Activated CD8-positive, alpha-beta memory T cell treated with anti-CD3 and anti-CD28 coated beads for 4 hours (primary cell): Measurements from ENCODE around the gene NUDT19.
A peak's percentile ranks its signal among the peaks of the same experiment; 100 is the strongest.
"Not testable (repeated sequence)": the region's sequence is repeated elsewhere in the genome, so short reads cannot be mapped to it uniquely, and the experiment has no call there.

ENCODE experiments used
- DNase-seq, 2 donors: peaks; one replicate each; pipeline ENCODE4 v3.0.0-alpha.2; 2020; ENCODE audit warnings: low read depth in 2 of 2

The NUDT19 gene

GRCh38 chr19:32675720-32676185 is 15.9 kb upstream of the NUDT19 start, which contains the start of gene RGS9BP:
TSS of gene RGS9BP (plus strand) at chr19:32675848. CDS start at chr19:32676264, 416 bp downstream.
- peak in 1 of 2 donors; percentile 38 for DNase-seq

GRCh38 chr19:32676186-32676894 is 15.3 kb upstream of the NUDT19 start:
- no peak for DNase-seq

DNA sequence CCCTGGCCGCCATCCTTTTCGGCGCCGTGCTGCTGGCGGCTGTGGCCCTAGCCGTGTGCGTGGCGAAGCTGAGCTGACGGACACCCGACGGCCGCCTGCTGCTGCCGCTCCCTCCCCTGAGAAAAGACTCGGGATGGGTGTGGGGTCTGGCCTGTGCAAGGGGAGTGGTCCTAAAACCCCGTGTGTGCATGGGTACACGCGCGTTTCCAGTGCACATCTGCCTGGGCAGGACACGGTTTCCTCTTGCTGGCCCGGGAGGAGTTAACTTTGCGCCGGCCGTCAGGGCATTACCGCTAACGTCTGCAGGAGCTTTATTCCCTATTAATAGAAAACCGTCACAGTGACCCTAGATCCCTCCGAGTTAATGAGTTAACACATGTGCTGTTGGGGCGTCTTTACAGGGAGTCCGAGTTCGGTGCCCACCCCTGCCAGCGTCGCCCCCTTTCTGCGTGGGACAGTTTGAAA is 14.7 kb upstream of the NUDT19 start:
- DNase-seq, result no peak

DNA sequence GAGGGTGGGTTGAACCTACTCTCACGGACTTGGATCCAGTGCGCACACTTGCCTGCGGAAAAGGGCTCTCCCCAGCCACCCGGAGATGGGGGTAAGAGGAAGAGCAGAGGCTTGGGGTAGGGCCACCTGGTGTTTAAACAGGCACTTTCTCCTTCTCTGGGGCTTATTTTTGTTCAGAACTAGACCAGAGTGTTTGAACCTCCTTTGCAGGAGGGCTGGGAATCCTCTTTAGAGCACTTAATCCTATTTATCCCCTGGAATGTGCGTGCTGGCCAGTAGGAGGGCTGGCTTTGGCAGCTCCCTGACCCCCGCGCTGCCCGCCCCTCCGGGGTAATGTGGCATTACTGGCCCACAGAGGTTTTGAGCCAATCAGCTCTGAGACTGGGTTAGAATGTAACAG is 14.0 kb upstream of the NUDT19 start:
- DNase-seq, result no peak

DNA sequence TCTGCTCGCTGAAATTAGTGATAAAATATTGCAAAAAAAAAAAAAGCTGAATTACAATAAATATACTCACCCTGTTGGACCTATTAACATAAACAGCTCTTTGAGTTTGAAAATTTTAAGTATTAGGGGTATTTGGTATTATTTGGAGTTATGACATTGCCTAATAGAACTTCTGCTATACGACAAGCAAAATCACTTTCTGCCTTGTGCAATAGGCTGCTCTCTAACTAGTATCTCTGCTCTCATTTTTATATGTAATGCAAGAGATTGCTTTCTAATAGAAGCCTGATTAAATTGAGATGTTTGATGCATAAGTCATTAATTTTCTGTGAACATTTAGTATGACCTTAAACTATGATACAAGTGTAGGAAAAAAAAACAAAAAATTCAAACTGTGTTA is 10.6 kb upstream of the NUDT19 start:
- no peak for DNase-seq

- no peak for DNase-seq
These were observed 9.3 kb upstream of the NUDT19 start for GRCh38 chr19:32682317-32682716.

GRCh38 chr19:32686847-32687475 is 4.7 kb upstream of the NUDT19 start:
- DNase-seq, result no peak

DNA sequence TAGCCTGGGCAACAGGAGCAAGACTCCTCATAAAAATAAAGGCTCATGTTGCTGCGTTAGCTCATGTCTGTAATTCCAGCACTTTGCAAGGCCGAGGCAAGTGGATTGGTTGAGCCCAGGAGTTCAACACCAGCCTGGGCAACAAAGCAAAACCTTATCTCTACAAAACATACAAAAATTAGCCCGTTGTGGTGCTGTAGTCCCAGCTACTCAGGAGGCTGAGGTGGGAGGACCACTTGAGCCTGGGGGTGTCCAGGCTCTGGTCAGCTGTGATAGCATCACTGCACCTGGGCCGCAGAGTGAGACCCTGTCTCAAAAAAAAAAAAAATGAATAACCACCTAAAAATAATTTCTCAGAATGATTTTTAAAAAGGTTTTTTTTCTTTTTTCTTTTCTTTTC is 3.9 kb upstream of the NUDT19 start:
- no peak for DNase-seq

- no peak for DNase-seq
These were observed 3.3 kb upstream of the NUDT19 start for GRCh38 chr19:32688311-32688710.

DNA sequence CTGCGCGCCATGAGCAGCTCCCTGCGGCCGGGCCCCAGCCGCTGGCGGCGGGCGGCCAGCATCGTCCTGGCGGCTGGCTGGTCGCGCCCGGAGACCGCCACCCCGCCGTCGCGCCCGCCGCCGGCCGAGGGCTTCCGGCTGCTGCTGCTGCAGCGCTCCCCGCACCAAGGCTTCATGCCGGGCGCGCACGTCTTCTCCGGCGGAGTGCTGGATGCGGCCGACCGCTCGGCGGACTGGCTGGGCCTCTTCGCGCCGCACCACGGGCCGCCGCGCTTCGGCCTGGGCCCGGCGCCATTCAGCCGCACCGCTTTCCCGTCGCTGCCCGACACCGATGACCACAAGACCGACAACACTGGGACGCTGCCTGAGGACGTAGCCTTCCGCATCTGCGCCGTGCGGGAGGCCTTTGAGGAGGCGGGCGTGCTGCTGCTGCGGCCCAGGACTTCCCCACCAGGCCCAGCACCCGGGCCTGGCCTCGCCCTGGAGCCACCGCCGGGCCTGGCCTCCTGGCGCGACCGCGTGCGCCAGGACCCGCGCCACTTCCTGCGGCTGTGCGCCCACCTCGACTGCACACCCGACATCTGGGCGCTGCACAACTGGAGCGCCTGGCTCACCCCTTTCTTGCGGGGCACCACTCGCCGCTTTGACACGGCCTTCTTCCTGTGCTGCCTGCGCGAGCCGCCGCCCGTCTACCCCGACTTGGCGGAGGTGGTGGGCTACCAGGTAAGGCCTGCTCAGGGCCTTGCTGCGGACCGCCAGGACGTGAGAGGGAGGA is 518 bp downstream of the NUDT19 start:
- no peak for DNase-seq

DNA sequence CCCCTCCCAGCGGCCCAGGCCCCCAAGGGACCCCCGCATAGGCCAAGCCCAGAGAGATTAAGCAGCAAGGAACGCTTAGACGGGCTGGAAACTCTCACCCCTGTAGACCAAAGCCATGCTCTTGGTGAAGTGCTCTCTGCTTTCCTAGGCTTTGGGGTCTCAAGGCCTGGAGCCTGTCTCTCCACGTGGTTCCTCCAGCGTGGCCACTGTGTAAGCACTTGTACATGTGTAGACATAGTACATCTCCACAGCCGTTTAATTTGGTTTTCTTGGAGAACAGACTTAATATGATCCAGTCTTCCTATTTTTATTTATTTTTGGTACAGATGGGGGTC is 1.1 kb downstream of the NUDT19 start:
- no peak for DNase-seq

DNA sequence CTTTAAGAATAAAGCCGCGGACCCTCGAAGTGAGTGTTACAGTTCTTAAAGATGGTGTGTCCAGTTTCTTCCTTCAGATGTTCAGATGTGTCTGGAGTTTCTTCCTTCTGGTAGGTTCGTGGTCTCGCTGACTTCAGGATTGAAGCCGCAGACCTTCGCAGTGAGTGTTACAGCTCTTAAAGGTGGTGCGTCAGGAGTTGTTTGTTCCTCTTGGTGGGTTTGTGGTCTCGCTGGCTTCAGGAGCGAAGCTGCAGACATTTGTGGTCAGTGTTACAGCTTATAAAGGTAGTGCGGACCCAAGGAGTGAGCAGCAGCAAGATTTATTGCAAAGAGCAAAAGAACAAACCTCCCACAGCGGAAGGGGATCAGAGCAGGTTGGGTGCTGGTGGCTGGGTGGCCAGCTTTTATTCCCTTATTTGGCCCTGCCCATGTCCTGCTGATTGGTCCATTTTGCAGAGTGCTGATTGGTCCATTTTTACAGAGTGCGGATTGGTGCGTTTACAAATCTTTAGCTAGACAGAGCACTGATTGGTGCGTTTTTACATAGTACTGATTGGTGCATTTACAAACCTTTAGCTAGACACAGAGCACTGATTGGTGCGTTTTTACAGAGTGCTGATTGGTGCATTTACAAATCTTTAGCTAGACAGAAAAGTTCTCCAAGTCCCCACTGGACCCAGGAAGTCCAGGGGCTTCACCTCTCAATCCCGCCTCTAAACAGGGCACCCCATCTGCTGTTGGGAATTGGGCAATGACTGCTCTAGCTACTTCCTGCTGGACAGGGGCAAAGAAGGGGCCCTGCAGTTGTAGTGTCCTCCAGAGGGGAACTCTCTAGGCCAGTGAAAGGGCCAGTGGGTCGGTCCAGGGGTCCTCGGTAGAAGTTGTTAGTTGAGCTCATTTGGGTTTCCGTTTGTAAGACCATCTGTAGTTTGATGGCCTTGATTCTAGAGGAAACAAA is 1.8 kb downstream of the NUDT19 start:
- not testable (repeated sequence) for DNase-seq

DNA sequence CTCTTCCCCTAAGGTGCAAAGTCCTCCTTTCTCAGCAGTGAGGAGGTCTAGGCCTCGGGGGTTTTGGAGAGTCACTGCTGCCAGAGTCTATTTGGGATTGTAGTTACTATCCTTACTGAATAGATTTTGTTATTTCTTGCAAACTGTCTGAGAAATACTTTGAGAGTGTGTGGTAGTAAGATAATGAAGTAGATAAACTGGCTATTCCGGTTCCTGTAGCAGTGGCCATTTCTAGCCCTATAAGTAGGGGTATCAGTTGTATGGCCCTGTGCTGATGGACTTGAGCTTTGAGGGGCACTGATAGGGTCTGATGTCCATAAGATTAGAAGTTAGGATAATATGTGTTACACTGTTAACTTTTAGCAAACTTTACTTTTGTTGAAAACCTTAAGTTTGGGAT is 2.7 kb downstream of the NUDT19 start:
- DNase-seq, result not testable (repeated sequence)

DNA sequence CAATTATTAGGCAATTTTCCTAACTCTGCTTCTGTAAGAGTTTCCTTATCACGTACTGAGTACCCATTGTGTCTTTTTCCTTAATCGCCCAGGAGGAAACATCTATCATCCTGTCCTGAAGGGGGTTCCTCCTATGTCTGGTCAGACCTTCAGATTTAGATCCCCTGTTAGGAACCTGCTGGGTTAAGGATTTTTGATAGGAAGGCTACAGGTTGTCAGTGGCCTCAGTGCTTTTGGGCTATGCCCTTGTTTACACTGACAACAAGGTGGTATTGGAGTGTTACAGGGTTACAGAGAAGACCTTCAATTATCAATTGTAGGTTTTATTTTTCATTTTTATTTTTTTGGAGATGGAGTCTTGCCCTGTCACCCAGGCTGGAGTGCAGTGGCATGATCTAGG is 3.2 kb downstream of the NUDT19 start:
- DNase-seq, result not testable (repeated sequence)

- not testable (repeated sequence) for DNase-seq
These were observed 3.9 kb downstream of the NUDT19 start for GRCh38 chr19:32695506-32695905.

- not testable (repeated sequence) for DNase-seq
These were observed 5.2 kb downstream of the NUDT19 start for GRCh38 chr19:32696771-32697170.

GRCh38 chr19:32700129-32700528 is 8.5 kb downstream of the NUDT19 start:
- DNase-seq, result not testable (repeated sequence)

- DNase-seq, result no peak
These were observed 10.4 kb downstream of the NUDT19 start for GRCh38 chr19:32702010-32702409.

DNA sequence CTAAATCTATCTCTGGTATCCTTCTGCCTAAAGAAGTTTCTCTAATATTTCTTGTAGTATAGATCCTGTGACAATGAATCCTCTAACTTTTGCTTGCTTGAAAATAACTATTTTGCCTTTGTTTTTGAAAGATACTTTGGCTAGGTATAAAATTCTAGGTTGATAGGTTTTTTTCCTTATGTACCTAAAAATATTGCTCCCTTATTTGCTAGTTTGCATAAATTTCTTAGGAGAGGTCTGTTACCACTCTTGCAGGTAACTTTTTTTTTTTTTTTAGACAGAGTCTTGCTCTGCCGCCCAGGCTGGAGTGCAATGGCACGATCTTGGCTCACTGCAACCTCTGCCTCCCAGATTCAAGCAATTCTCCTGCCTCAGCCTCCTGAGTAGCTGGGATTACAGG is 12.4 kb downstream of the NUDT19 start:
- DNase-seq, result not testable (repeated sequence)

GRCh38 chr19:32708457-32708856 is 16.8 kb downstream of the NUDT19 start:
- no peak for DNase-seq

GRCh38 chr19:32709032-32709431 is 17.4 kb downstream of the NUDT19 start:
- no peak for DNase-seq
